HEK293 (cell line): ENCODE results near the gene PARD3.

Experiments
- CTCF ChIP-seq: fragments of 450-650 bp; formaldehyde crosslinking; IDR thresholded peaks from 2 replicates; pipeline ENCODE4 v1.5.1; 2016; ENCODE audit warnings: missing biosample characterization, missing genetic modification characterization
- SALL2 ChIP-seq: fragments of 450-650 bp; formaldehyde crosslinking; IDR thresholded peaks from 2 replicates; pipeline ENCODE4 v1.5.0; 2017; ENCODE audit warnings: missing biosample characterization, mild to moderate bottlenecking, missing genetic modification characterization, borderline replicate concordance
- ZBTB11 ChIP-seq: fragments of 450-650 bp; formaldehyde crosslinking; conservative IDR thresholded peaks from 2 replicates; pipeline ENCODE4 v1.5.1; 2016; ENCODE audit warnings: low read depth, missing biosample characterization, missing genetic modification characterization
- ZBTB48 ChIP-seq: fragments of 450-650 bp; formaldehyde crosslinking; IDR thresholded peaks from 2 replicates; pipeline ENCODE4 v1.5.1; 2016; ENCODE audit warnings: missing biosample characterization, missing genetic modification characterization
- ZNF138 ChIP-seq: fragments of 450-650 bp; formaldehyde crosslinking; IDR thresholded peaks from 2 replicates; pipeline ENCODE4 v1.5.1; 2016; ENCODE audit warnings: missing biosample characterization, missing genetic modification characterization, borderline replicate concordance
- ZNF585B ChIP-seq: fragments of 450-650 bp; formaldehyde crosslinking; IDR thresholded peaks from 2 replicates; pipeline ENCODE4 v1.5.1; 2016; ENCODE audit warnings: missing biosample characterization, missing genetic modification characterization

DNA sequence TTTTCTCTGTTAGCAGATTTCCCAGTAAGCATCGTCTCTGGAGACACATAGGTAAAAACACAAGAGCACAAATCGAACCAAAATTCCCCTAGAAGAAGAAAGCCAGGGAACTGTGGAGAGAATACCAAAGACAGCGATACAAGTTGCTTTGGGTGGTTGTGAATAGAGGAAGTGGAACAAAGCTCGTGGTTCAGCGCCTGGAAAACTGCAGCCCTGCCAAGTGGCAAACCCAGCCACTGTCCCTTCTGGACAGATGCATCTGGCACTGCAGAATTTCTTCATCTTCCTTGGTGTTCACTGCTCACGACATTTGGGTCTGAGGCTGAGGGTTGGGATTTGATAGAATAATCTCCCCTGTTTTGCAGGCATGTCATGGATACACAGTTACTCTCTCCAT lies 733.8 kb downstream of the PARD3 start:
- TF ChIP-seq ZBTB48 (tag by site-specific recombination), result no peak
- no peak for TF ChIP-seq SALL2 (tag by site-specific recombination)
- TF ChIP-seq ZNF138 (tag by site-specific recombination), result no peak
- no peak for TF ChIP-seq CTCF (tag by site-specific recombination)
- no peak for TF ChIP-seq ZNF585B (tag by site-specific recombination)
- no peak for TF ChIP-seq ZBTB11
